HUES48 (cell line): ENCODE measurements around the gene MYORG.
"Not testable (repeated sequence)": the region's sequence is repeated elsewhere in the genome, so short reads cannot be mapped to it uniquely, and the experiment has no call there.

Experiments
- H3K27ac ChIP-seq: one replicate; pipeline ENCODE4 v1.7.0; 2013; ENCODE audit warnings: low read depth, low read length, inconsistent platforms
- H3K27me3 ChIP-seq: 2 replicates; pipeline ENCODE4 v1.6.1; 2013; ENCODE audit warnings: mild to moderate bottlenecking, low read length; ENCODE audit not compliant: control insufficient read depth, insufficient read depth
- H3K36me3 ChIP-seq: 2 replicates; pipeline ENCODE4 v1.6.1; 2013; ENCODE audit warnings: low read length; ENCODE audit not compliant: control insufficient read depth, insufficient read depth
- H3K4me1 ChIP-seq: 2 replicates; pipeline ENCODE4 v1.6.1; 2013; ENCODE audit warnings: mild to moderate bottlenecking, low read length; ENCODE audit not compliant: control insufficient read depth, insufficient read depth
- H3K4me3 ChIP-seq: 2 replicates; pipeline ENCODE4 v1.5.1; 2013; ENCODE audit warnings: mild to moderate bottlenecking, low read depth, low read length
- H3K9ac ChIP-seq: 2 replicates; pipeline ENCODE4 v1.6.1; 2013; ENCODE audit warnings: mild to moderate bottlenecking, low read depth, low read length, moderate library complexity
- H3K9me3 ChIP-seq: 2 replicates; pipeline ENCODE4 v1.6.1; 2013; ENCODE audit warnings: low read length; ENCODE audit not compliant: control insufficient read depth, insufficient read depth

Gene MYORG

DNA sequence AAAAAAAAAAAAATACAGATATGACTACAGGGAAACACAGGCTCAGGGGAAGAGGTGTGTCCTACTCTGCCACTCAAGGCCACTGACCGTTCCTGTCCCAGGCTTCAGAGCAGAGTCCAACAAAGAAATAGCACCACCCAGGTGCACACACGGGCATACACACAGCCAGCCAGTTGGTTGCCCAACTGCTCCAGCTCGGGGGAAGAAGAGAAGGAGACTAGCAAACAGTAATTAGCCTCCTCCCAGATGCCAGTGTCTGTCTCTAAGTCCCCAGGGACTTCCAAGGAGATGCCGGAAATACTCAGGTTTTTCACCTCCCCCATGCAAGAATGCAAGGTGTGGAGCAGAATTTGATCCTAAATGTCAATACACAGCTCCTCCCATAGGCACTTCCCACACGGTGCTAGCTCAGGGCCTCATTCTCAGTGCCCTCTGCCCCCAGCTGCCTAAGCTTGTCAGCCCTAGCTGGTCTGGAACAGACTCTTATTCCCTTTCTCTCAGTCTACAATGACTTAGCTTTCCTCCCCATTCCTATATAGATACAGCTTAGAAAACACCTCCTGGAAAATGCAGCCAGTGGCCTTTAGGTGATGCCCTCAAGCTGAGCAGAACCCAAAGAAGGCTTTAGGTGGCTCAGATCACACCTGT lies 1.7 kb downstream of the MYORG start:
- H3K27ac ChIP-seq, result peak overlapping the region; percentile 70
- H3K4me3 ChIP-seq, result no peak overlapping the region

DNA sequence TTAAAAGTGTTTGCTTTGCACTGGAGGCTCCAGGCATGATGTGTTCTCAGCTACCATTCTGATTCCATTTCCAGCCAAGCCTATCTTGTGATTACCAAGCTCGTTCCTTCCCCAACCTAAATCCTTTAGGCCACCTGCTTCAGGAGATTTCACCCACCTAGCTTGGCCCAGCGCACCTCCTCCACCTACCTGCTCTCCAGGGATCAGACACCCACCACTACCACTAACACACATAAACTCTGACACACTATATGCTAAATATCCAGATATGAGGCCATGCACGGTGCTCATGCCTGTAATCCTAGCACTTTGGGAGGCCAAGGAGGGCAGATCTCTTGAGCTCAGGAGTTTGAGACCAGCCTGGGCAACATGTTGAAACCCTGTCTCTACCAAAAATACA lies 2.4 kb downstream of the MYORG start:
- no peaks in the 10 kb centered on the region for H3K9me3 ChIP-seq
- H3K36me3 ChIP-seq, result 0 out of 2 replicates have a peak, but pooled peaks cover 5% of the 10 kb centered on the region
- H3K4me3 ChIP-seq, result no peak overlapping the region
- H3K27ac ChIP-seq, result no peak overlapping the region
- peaks cover 13% of the 10 kb centered on the region for H3K4me1 ChIP-seq
- H3K9ac ChIP-seq, result no peak overlapping the region
- H3K27me3 ChIP-seq, result peaks cover 8% of the 10 kb centered on the region

More for the DNA sequence above, 1.7 kb downstream of the MYORG start:
- H3K36me3 ChIP-seq, result 0 out of 2 replicates have a peak, but pooled peaks cover 5% of the 10 kb centered on the region
- H3K4me1 ChIP-seq, result peaks cover 15% of the 10 kb centered on the region
- H3K9me3 ChIP-seq, result no peaks in the 10 kb centered on the region
- H3K9ac ChIP-seq, result no peak overlapping the region
- H3K27me3 ChIP-seq, result peaks cover 13% of the 10 kb centered on the region

GRCh38 chr9:34373749-34374148 lies 2.9 kb downstream of the MYORG start:
- H3K27me3 ChIP-seq, result peaks cover 8% of the 10 kb centered on the region
- H3K27ac ChIP-seq, result no peak overlapping the region
- H3K4me1 ChIP-seq, result peaks cover 13% of the 10 kb centered on the region

DNA sequence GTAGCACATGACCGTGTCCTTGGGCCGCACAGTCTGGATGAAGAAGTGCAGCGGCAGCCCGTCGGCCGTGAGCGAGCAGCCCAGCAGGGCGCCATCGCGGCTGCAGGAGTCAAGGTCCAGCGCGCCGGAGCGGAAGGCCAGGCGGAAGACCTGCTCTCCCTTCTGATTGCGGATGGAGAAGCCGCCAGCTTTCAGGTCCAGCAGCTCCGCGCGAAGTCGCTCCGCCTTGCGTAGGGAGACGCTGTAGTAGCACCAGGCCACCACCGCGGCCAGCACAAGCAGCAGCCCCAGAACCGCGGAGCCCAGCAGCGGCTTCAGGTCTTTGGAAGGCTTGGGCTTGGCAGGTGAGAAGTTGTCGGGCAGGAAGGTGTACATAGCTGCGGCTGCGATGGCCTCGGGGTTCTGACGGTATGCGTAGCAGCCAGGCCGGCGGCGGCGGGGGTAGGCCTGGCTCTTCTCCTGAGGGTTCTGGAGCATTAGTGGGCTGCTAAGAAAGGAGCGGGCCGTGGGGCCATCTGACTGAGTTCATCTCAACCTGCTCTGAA lies 4.2 kb downstream of the MYORG start:
- H3K4me1 ChIP-seq, result peaks cover 13% of the 10 kb centered on the region
- no peaks in the 10 kb centered on the region for H3K9me3 ChIP-seq
- peaks cover 8% of the 10 kb centered on the region for H3K27me3 ChIP-seq
- H3K4me3 ChIP-seq, result no peak overlapping the region
- no peak overlapping the region for H3K27ac ChIP-seq
- no peak overlapping the region; the same call in 1 of the 2 replicates for H3K9ac ChIP-seq
- H3K36me3 ChIP-seq, result 0 out of 2 replicates have a peak, but pooled peaks cover 5% of the 10 kb centered on the region

More at GRCh38 chr9:34373749-34374148, 2.9 kb downstream of the MYORG start:
- Histone ChIP-seq H3K36me3 (0 out of 2 replicates have a peak, but pooled peaks cover 5% of the 10 kb centered on the region), H3K9me3 (no peaks in the 10 kb centered on the region), H3K4me3 (no peak overlapping the region), H3K9ac (no peak overlapping the region)

GRCh38 chr9:34371886-34372466 lies 4.7 kb downstream of the MYORG start:
- Histone ChIP-seq H3K9me3 (no peaks in the 10 kb centered on the region), H3K27ac (no peak overlapping the region), H3K36me3 (0 out of 2 replicates have a peak, but pooled peaks cover 5% of the 10 kb centered on the region), H3K9ac (no peak overlapping the region; the same call in 1 of the 2 replicates), H3K4me1 (peaks cover 13% of the 10 kb centered on the region), H3K4me3 (no peak overlapping the region), H3K27me3 (peaks cover 8% of the 10 kb centered on the region)

- no peak overlapping the region for H3K9ac ChIP-seq
- H3K27ac ChIP-seq, result no peak overlapping the region
- no peak overlapping the region for H3K4me3 ChIP-seq
- H3K4me1 ChIP-seq, result peaks cover 13% of the 10 kb centered on the region
- H3K9me3 ChIP-seq, result no peaks in the 10 kb centered on the region
- H3K27me3 ChIP-seq, result peaks cover 8% of the 10 kb centered on the region
- 0 out of 2 replicates have a peak, but pooled peaks cover 5% of the 10 kb centered on the region for H3K36me3 ChIP-seq
These were observed 5.5 kb downstream of the MYORG start for GRCh38 chr9:34370970-34371880.

- Histone ChIP-seq H3K36me3 (0 out of 2 replicates have a peak, but pooled peaks cover 5% of the 10 kb centered on the region), H3K27ac (no peak overlapping the region), H3K9me3 (no peaks in the 10 kb centered on the region), H3K4me1 (peaks cover 7% of the 10 kb centered on the region), H3K27me3 (peaks cover 3% of the 10 kb centered on the region), H3K4me3 (no peak overlapping the region), H3K9ac (no peak overlapping the region)
These were observed 6.2 kb downstream of the MYORG start for GRCh38 chr9:34370335-34370969.

DNA sequence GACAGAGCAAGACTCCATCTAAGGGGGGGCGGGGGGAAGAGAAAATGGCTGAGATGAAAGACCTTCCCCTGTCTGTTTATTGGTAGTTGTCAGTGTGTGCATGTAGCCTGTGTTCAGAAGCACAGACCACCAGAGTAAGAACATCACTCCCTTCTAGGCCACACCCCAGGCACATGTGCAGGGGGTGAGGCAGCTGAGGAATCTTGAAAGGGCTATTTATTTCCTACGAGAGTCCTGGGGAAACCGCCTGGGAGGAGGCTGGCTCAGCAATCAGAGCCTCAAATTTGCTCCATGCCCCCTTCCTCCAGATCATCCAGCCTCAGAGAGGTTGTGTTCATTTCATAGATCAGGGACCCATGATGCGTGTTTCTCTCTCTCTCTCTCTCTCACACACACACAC lies 7.1 kb downstream of the MYORG start:
- Histone ChIP-seq H3K27me3 (no peaks in the 10 kb centered on the region), H3K4me1 (peaks cover 4% of the 10 kb centered on the region), H3K4me3 (no peak overlapping the region), H3K36me3 (0 out of 2 replicates have a peak, but pooled peaks cover 5% of the 10 kb centered on the region), H3K27ac (no peak overlapping the region), H3K9ac (no peak overlapping the region), H3K9me3 (no peaks in the 10 kb centered on the region)

- peaks cover 12% of the 10 kb centered on the region for H3K4me1 ChIP-seq
- H3K36me3 ChIP-seq, H3K4me3 ChIP-seq, H3K9me3 ChIP-seq, H3K9ac ChIP-seq, H3K27me3 ChIP-seq, H3K27ac ChIP-seq: not testable (repeated sequence)
These were observed 7.9 kb downstream of the MYORG start for GRCh38 chr9:34368796-34369195.

DNA sequence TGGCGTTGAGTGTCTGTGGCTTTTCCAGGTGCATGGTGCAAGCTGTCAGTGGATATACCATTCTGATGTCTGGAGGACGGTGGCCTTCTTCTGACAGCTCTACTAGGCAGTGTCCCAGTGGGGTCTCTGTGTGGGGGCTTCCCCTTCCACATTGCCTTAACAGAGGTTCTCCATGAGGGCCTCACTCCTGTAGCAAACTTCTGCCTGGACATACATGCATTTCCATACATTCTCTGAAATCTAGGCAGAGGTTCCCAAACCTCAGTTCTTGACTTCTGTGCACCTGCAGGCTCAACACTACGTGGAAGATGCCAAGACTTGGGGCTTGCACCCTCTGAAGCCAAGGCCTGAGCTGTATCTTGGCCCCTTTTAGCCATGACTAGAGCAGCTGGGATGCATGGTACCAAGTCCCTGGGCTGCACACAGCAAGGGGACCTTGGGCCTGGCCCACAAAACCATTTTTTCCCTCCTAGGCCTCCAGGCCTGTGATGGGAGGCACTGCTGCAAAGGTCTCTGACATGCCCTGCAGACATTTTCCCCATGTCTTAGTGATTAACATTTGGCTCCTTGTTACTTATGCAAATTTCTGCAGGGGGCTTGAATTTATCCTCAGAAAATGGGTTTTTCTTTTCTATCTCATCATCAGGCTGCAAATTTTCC lies 8.8 kb downstream of the MYORG start:
- H3K9ac ChIP-seq, H3K9me3 ChIP-seq, H3K27me3 ChIP-seq, H3K27ac ChIP-seq, H3K4me3 ChIP-seq, H3K36me3 ChIP-seq: not testable (repeated sequence)
- H3K4me1 ChIP-seq, result peaks cover 22% of the 10 kb centered on the region
